Left ventricle myocardium superior (tissue), 1 donor: ENCODE results near the gene CYSLTR1. TPM values are rescaled to one million over a fixed set of nuclear protein-coding genes. Genes with fewer than 3 reads are reported as not detected.
"Not testable (repeated sequence)": the region's sequence is repeated elsewhere in the genome, so short reads cannot be mapped to it uniquely, and the experiment has no call there.

Source experiments
- ATAC-seq: fragments of 200-7000 bp; cut with Tn5 transposase; one replicate; pipeline ENCODE4 v1.9.1; 2020; ENCODE audit warnings: mild to moderate bottlenecking, moderate library complexity
- DNase-seq: peaks from one replicate; pipeline ENCODE4 v3.0.0-alpha.2; 2020
- intact Hi-C: fragments of 100-400 bp; cut with micrococcal nuclease; formaldehyde crosslinking; loops from one replicate; pipeline ENCODE4 v1.11.0; 2022
- long read RNA-seq: library from polyadenylated mRNA; unstranded; transcript quantifications from one replicate; pipeline ENCODE4 v2.0.0, GENCODE V29; 2021
- total RNA-seq: library from RNA; stranded (reverse); fragmentation: NEBNext Ultra II Directional; extraction: Animal tissue kit (Norgen Biotek cat#: 25700); gene quantifications from one replicate; pipeline ENCODE4 v1.2.1, GENCODE V29; 2021
- donor health status: DM: no; HTN: yes; CAD: no; lungs with severe emphysema.

CYSLTR1 gene
- total RNA-seq: 1.6 TPM
- long read RNA-seq: 0 reads

DNA sequence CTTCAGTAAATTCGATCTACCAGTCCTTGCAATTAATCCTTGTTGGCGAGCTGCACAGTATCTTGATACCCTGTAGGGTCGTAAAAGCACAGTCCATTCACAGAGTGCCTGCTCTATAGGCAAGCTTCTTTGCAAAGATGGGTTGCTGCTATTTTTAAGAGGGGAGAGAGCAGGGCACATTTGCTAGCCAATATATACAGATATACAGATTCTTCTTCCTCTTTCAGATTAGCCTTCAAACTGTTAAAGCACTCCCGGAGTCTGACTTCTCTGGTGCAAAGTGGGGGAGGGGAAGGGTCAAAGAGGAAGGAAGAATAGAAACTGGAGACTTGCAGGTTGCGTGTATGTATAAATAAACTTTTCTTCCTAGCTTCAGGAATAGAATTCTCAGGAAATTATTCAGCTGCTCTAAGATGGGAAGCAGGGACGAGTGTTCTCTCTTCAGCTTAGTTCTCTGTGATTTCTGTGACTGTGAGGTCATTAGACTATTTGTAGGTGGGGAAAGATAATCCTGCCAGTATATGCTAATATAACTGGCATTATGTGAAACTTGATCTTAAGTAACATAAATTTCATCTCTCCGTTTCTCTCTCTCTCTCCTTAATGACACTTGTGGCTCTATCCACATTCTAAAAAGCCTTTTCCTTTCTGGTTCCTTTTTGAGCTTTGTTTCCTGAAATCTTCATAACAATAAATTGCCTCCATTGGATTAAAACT is at the start of gene CYSLTR1:
Gene CYSLTR1 (minus strand): TSS at position 242 of the 717 bp plus-strand sequence. CDS start 53,865 bp downstream, outside the sequence.
- DNase-seq: no peak
- ATAC-seq: no peak
- intact Hi-C loops: no loop called here

DNA sequence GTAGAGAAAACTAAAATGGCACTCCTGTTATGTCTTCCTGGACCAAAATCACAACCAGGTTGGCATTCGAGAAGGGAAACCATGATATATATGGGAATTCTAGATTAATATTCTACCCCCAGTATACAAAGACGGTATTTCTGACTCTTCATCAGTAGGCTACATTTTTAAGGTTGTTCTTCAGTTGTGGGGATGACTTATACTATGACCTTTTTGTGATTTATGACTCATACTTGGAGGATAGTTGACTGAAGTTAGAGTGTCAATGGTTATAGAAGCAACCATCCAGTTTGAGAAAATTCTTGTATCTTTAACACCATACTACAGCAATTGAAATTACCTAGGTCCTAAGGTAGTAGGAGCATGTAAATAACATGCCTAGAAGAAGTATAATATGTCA is 49.8 kb upstream of the CYSLTR1 start:
- intact Hi-C loops: no loop called here
- DNase-seq (no peak), ATAC-seq (no peak)

- intact Hi-C loops: no loop called here
- ATAC-seq (no peak), DNase-seq (no peak)
These were observed 48.5 kb upstream of the CYSLTR1 start for GRCh38 chrX:78375894-78376293.

DNA sequence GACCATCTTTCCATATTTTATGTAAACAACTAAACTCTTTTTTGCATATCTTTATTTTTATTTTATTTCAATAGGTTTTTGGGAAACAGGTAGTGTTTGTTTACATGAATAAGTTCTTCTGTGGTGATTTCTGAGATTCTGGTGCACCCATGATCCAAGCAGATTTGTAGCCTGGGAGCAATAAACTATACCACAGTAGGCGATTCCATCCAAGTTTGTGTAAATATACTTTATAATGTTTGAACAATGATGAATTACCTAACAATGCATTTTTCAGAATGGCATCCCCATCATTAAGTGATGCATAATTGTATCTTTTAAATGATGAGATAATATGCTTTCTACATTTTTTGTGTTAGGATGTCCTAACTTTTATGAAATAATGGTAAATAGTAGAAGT is 39.2 kb upstream of the CYSLTR1 start:
- DNase-seq: no peak
- intact Hi-C loops: no loop called here
- no peak for ATAC-seq

DNA sequence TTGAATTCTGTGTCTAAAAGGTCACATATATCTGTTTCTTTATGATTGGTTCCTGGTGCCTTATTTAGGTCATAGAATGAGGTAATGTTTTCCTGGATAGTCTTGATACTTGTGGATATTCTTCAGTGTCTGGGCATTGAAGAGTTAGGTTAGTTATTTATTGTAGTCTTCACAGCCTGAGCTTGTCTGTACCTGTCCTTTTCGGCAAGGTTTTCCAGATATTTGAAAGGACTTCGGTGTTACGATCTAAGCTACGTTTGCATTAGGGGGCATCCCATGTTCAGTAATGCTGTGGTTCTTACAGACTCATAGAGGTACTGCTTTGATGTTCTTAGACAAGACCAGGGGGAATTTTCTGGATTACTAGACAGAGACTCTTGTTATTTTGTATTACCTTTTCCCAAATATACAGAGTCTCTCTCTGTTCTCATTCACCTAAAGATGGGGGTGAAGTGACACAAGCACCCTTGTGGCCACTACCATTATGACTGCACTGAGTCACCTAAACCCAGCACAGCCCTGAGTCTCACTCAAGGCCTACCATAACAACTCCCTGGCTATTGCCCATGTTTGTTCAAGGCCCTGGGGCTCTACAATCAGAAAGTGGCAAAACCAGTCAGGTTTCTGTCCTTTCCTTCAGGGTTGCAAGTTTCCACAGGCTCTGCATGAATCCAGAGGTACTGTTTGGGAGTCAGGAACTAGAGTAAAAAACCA is 30.1 kb upstream of the CYSLTR1 start:
- ATAC-seq (no peak), DNase-seq (no peak)
- intact Hi-C loops: no loop called here

DNA sequence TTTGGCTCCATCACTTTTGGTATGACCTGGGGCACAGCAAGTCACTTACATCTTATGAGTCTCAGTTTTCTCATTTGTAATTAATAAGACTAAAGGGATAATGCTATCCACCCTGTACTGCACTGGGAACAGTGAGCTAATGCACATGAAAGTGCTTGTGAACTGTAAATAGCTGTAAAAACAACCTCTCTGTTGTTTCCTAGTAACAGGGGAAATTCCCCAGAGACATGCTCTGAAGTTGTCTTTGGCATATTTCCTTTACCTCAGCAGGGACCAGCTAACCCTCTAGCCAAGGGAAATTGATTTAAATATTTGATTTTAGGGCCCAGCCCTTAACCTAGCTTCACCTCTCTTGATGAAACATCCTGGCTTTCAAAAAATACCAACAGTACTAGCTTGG is 6.1 kb upstream of the CYSLTR1 start:
- ATAC-seq (no peak), DNase-seq (no peak)
- intact Hi-C loops: no loop called here

- DNase-seq: no peak
- intact Hi-C loops: no loop called here
- no peak for ATAC-seq
These were observed 4.3 kb upstream of the CYSLTR1 start for GRCh38 chrX:78331708-78332107.

DNA sequence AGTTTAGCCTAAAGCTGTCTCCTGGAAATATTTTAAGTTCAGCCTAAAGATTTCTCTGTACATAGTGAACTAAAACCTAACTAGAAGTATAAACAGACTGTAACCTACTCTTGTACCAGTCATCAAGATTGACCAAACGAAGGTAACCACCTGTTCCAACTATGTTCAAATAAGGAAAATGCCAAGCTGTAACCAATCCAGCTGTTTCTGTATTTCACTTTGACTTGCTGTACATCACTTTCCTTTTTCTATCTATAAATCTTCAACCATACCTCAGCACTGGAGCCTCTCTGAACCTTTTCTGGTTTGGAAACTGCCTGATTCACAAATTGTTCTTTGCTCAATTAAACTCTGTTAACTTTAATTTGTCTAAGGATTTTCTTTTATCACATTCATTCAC is 3.1 kb upstream of the CYSLTR1 start:
- ATAC-seq (no peak), DNase-seq (no peak)
- intact Hi-C loops: no loop called here

GRCh38 chrX:78330068-78330467 is 2.7 kb upstream of the CYSLTR1 start:
- intact Hi-C loops: no loop called here
- DNase-seq (no peak), ATAC-seq (no peak)

- intact Hi-C loops: no loop called here
- ATAC-seq: no peak
These were observed 2.1 kb upstream of the CYSLTR1 start for GRCh38 chrX:78329486-78329885.

GRCh38 chrX:78326401-78326800 is 1.0 kb downstream of the CYSLTR1 start:
- intact Hi-C loops: no loop called here
- DNase-seq: no peak
- no peak for ATAC-seq

More at GRCh38 chrX:78329486-78329885, 2.1 kb upstream of the CYSLTR1 start:
- no peak for DNase-seq

- ATAC-seq (no peak), DNase-seq (no peak)
- intact Hi-C loops: no loop called here
These were observed 4.5 kb downstream of the CYSLTR1 start for GRCh38 chrX:78322863-78323262.

DNA sequence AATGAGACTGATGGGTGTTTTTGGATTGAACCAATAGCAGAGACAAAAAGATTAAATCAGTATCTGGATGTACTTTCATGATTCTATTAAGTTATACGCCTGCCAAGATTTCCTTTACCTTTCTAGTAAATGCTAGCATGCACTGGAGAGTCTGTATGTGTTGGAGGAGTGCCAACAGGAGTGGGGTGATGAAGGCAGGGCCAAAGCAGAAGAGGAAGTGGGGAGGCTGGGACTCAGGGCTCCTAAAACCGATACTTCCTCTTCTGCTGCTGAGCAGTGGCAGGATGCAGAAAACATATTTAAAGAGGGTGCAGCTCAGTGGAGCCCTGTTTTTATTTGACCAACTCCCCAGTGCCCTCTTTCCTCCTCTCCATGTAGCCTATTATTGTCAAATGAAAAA is 5.6 kb downstream of the CYSLTR1 start:
- intact Hi-C loops: no loop called here
- peak; percentile 41 for ATAC-seq
- peak; percentile 15 for DNase-seq

DNA sequence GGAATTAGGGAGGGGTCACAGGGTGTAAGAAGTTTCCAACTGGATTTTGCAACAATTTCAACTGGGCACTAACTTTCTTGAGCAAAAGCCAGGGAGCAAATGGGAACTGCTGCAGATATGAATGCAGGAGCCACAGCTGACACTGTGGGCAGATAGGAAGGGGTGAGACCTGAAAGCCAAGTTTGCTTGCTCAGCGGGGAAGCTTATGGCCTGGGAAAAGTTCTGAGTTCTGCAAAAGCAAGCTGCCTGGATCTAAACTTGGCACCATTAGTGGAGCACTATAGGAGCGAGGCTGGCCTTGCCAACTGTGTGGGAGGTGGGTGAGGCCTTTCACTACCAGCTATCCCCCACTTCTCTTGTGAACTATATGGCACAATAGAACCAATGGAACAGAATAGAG is 11.1 kb downstream of the CYSLTR1 start:
- ATAC-seq: no peak
- intact Hi-C loops: no loop called here
- DNase-seq: no peak

DNA sequence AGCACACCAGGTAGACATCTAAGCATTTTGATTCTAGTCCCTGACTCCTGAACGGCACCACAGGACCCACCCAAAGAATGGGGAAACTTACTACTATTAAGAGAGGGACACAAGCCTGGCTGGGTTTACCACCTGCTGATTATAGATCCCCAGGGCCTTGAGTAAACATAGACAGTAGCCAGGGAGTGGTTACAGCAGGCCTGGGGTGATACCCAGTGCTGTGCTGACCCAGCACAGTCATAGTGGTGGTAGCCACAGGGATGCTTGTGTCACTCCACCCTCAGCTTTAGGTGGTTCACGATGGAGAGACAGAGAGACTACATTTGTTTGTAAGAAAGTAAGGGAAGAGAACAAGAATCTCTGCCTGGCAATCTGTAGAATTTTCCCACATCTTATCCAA is 11.7 kb downstream of the CYSLTR1 start:
- no peak for ATAC-seq
- intact Hi-C loops: no loop called here

DNA sequence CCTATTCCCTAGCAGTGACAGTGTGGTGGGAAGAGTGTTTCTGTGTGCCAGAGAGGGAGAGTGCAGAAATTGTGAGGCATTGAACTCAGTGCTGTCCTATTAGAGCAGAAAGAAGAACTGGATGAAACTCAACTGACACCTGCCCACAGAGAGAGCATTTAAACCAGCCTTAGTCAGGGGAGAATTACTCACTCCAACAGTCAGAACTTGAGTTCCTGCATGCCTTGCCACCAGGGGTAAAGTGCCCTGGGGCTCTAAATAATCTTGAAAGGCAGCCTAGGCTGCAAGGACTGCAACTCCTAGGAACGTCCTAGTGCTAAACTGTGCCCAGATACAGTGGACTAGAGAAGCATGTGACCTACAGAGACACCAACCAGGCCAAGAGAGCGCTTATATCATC is 12.8 kb downstream of the CYSLTR1 start:
- ATAC-seq (no peak), DNase-seq (no peak)
- intact Hi-C loops: no loop called here

More for the DNA sequence above, 11.7 kb downstream of the CYSLTR1 start:
- DNase-seq: no peak

GRCh38 chrX:78313526-78313925 is 13.9 kb downstream of the CYSLTR1 start:
- DNase-seq (no peak), ATAC-seq (no peak)
- intact Hi-C loops: no loop called here

DNA sequence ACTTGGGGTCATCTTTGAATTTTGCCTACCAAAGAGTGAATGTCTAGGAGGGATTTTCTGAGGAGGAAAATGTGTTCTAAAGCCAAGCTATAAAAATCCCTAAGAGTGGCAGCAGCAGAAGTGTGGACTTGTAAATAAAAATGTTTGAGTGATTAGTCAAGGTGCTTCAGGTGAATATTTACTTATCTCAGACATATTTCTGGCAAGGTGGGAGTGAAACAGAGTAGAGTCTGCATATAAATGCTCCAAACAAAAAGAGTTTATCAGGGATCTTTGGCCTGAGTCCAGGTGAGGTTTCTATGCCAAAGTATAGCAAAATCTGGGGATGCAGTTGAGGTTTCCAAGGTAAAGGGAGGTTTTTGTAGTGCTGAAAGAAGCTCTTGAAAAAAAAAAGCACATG is 19.7 kb downstream of the CYSLTR1 start:
- no peak for ATAC-seq
- intact Hi-C loops: no loop called here
- no peak for DNase-seq

DNA sequence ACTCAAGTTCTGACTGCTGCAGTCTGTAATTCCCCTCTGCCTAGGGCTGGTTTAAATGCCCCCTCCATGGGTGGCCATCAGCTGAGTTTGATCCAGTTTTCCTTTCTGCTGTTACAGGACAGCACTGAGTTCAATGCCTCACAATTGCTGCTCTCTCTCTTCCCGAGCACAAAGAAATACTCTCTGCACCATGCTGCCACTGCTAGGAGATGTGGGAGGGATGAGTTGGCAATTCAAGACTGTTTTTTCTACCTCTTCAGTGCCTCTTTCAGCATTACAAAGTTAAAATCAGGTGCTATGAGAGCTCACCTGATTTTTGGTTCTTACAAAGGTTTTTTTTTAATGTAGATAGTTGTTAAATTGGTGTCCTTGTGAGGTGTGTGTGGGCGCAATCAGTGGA is 24.3 kb downstream of the CYSLTR1 start:
- intact Hi-C loops: no loop called here
- no peak for ATAC-seq
- DNase-seq: no peak

DNA sequence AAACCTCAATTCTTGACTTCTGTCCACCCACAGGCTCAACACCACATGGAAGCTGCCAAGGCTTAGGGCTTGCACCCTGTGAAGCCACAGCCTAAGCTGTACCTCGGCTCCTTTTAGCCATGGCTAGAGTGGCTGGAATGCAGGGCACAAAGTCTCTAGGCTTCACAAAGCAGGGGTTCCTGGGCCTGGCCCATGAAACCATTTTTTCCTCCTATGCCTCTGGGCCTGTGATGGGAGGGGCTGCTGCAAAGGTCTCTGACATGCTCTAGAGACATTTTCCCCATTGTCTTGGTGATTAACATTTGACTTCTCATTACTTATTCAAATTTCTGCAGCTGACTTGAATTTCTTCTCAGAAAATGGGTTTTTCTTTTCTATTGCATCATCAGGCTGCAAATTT is 26.5 kb downstream of the CYSLTR1 start:
- intact Hi-C loops, DNase-seq, ATAC-seq: not testable (repeated sequence)

DNA sequence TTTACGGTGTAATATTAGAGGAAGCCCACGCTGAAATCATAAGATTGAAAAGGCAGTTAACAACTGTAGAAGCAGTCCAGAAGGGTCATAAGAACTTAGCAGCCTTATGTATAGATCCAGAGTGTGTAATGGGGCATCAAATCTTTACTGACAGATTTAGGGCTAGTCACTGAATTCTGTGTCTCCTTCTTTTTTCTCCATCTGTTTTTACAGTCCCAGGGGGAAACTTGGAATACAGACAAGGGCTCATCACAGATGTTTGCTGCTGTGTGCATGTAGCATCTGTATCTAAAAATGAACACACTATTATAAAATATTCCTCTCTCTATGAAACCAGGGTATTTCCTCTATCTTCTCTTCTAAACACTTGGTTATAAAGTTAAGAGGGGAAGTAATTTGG is 43.9 kb downstream of the CYSLTR1 start:
- intact Hi-C loops: no loop called here
- ATAC-seq (no peak), DNase-seq (no peak)
